RWPE2 (cell line): Measurements from ENCODE around the gene LZTS3.

Source experiments
- ATAC-seq: fragments of 200-7000 bp; cut with Tn5 transposase; 3 replicates; pipeline ENCODE4 v1.9.1; 2021; ENCODE audit warnings: low read depth
- DNase-seq: peaks from one replicate; pipeline ENCODE4 v3.0.0-alpha.2; 2020; ENCODE audit warnings: low spot score
- H3K27ac ChIP-seq: fragments of 450-650 bp; 2 replicates; pipeline ENCODE4 v1.5.1; 2017; ENCODE audit warnings: mild to moderate bottlenecking; ENCODE audit not compliant: poor library complexity, severe bottlenecking
- H3K27me3 ChIP-seq: fragments of 250-450 bp; sonication (Bioruptor Pico); 2 replicates; pipeline ENCODE4 v1.5.1; 2021; ENCODE audit warnings: mild to moderate bottlenecking, moderate library complexity; ENCODE audit not compliant: insufficient read depth, poor library complexity, severe bottlenecking
- H3K36me3 ChIP-seq: fragments of 250-450 bp; sonication (Bioruptor Pico); 2 replicates; pipeline ENCODE4 v1.5.1; 2020; ENCODE audit warnings: low read depth, mild to moderate bottlenecking, moderate library complexity
- H3K4me1 ChIP-seq: fragments of 250-450 bp; sonication (Bioruptor Pico); 2 replicates; pipeline ENCODE4 v1.5.1; 2021; ENCODE audit warnings: mild to moderate bottlenecking, moderate library complexity; ENCODE audit not compliant: insufficient read depth, poor library complexity, severe bottlenecking
- H3K4me3 ChIP-seq: fragments of 250-450 bp; sonication (Bioruptor Pico); 2 replicates; pipeline ENCODE4 v1.5.1; 2021; ENCODE audit warnings: mild to moderate bottlenecking, moderate library complexity; ENCODE audit not compliant: severe bottlenecking
- H3K9me3 ChIP-seq: fragments of 250-450 bp; sonication (Bioruptor Pico); 2 replicates; pipeline ENCODE4 v1.5.1; 2021; ENCODE audit warnings: mild to moderate bottlenecking, moderate library complexity; ENCODE audit not compliant: severe bottlenecking
- CTCF ChIP-seq: fragments of 450-650 bp; IDR thresholded peaks from one replicate; pipeline ENCODE4 v1.5.1; 2017; ENCODE audit warnings: mild to moderate bottlenecking, moderate library complexity; ENCODE audit not compliant: poor library complexity, severe bottlenecking

Gene LZTS3

GRCh38 chr20:3199206-3199605 is 25.9 kb upstream of the LZTS3 start:
- TF ChIP-seq CTCF, result no peak
- no peak for ATAC-seq
- Histone ChIP-seq H3K27ac (no peak overlapping the region), H3K27me3 (no peaks in the 10 kb centered on the region), H3K4me3 (no peak overlapping the region), H3K4me1 (no peaks in the 10 kb centered on the region), H3K9me3 (no peaks in the 10 kb centered on the region), H3K36me3 (peaks cover 65% of the 10 kb centered on the region)
- DNase-seq, result no peak

GRCh38 chr20:3195590-3196237 is 22.4 kb upstream of the LZTS3 start:
- H3K4me3 ChIP-seq, result no peak overlapping the region
- H3K9me3 ChIP-seq, result no peaks in the 10 kb centered on the region
- H3K4me1 ChIP-seq, result no peaks in the 10 kb centered on the region
- DNase-seq, result no peak
- H3K27me3 ChIP-seq, result no peaks in the 10 kb centered on the region
- no peak for ATAC-seq
- no peak overlapping the region for H3K27ac ChIP-seq
- peaks cover 82% of the 10 kb centered on the region for H3K36me3 ChIP-seq
- no peak for TF ChIP-seq CTCF

- no peaks in the 10 kb centered on the region for H3K27me3 ChIP-seq
- no peaks in the 10 kb centered on the region for H3K4me1 ChIP-seq
- H3K4me3 ChIP-seq, result no peak overlapping the region
- H3K27ac ChIP-seq, result no peak overlapping the region
- ATAC-seq (no peak), DNase-seq (no peak)
- peaks cover 80% of the 10 kb centered on the region for H3K36me3 ChIP-seq
- TF ChIP-seq CTCF, result no peak
- H3K9me3 ChIP-seq, result no peaks in the 10 kb centered on the region
These were observed 21.4 kb upstream of the LZTS3 start for GRCh38 chr20:3194617-3195280.

- H3K27ac ChIP-seq, result no peak overlapping the region
- H3K9me3 ChIP-seq, result no peaks in the 10 kb centered on the region
- no peaks in the 10 kb centered on the region for H3K4me1 ChIP-seq
- H3K36me3 ChIP-seq, result peaks cover 75% of the 10 kb centered on the region
- H3K27me3 ChIP-seq, result no peaks in the 10 kb centered on the region
- H3K4me3 ChIP-seq, result no peak overlapping the region
- ATAC-seq (no peak), DNase-seq (no peak)
- no peak for TF ChIP-seq CTCF
These were observed 20.7 kb upstream of the LZTS3 start for GRCh38 chr20:3193806-3194616.
